ENCODE results near the gene TRAF3IP1.
"Not testable (repeated sequence)": the region's sequence is repeated elsewhere in the genome, so short reads cannot be mapped to it uniquely, and the experiment has no call there.

The TRAF3IP1 gene

GRCh38 chr2:238308177-238308576 is 12.1 kb upstream of the TRAF3IP1 start:
- no peak for DNase-seq (ENCODE audit: low read depth in 2 of 2)

- DNase-seq (ENCODE audit: low read depth in 2 of 2): not testable (repeated sequence)
These were observed 9.6 kb upstream of the TRAF3IP1 start for GRCh38 chr2:238310721-238311120.

GRCh38 chr2:238313289-238313990 is 6.9 kb upstream of the TRAF3IP1 start:
- DNase-seq (ENCODE audit: low read depth in 2 of 2): no peak

GRCh38 chr2:238313991-238314350 is 6.3 kb upstream of the TRAF3IP1 start:
- DNase-seq (ENCODE audit: low read depth in 2 of 2): no peak

- no peak for DNase-seq (ENCODE audit: low read depth in 2 of 2)
These were observed 5.7 kb upstream of the TRAF3IP1 start for GRCh38 chr2:238314576-238314975.

- DNase-seq (ENCODE audit: low read depth in 2 of 2): no peak
These were observed 5.2 kb upstream of the TRAF3IP1 start for GRCh38 chr2:238315031-238315595.

GRCh38 chr2:238320648-238321281 is 447 bp downstream of the TRAF3IP1 start:
- DNase-seq (ENCODE audit: low read depth in 2 of 2): peak in 1 of 2 donors; percentile 5

GRCh38 chr2:238321467-238321866 is 1.1 kb downstream of the TRAF3IP1 start:
- no peak for DNase-seq (ENCODE audit: low read depth in 2 of 2)

- DNase-seq (ENCODE audit: low read depth in 2 of 2): no peak
These were observed 1.7 kb downstream of the TRAF3IP1 start for GRCh38 chr2:238322001-238322411.

- not testable (repeated sequence) for DNase-seq (ENCODE audit: low read depth in 2 of 2)
These were observed 3.9 kb downstream of the TRAF3IP1 start for GRCh38 chr2:238324248-238324647.

GRCh38 chr2:238325694-238326093 is 5.4 kb downstream of the TRAF3IP1 start:
- DNase-seq (ENCODE audit: low read depth in 2 of 2): no peak

- DNase-seq (ENCODE audit: low read depth in 2 of 2): no peak
These were observed 6.6 kb downstream of the TRAF3IP1 start for GRCh38 chr2:238326801-238327365.

GRCh38 chr2:238327751-238328150 is 7.4 kb downstream of the TRAF3IP1 start:
- DNase-seq (ENCODE audit: low read depth in 2 of 2): no peak

GRCh38 chr2:238330391-238330790 is 10.1 kb downstream of the TRAF3IP1 start:
- no peak for DNase-seq (ENCODE audit: low read depth in 2 of 2)

- DNase-seq (ENCODE audit: low read depth in 2 of 2): no peak
These were observed 11.6 kb downstream of the TRAF3IP1 start for GRCh38 chr2:238331916-238332315.

- DNase-seq (ENCODE audit: low read depth in 2 of 2): no peak
These were observed 14.6 kb downstream of the TRAF3IP1 start for GRCh38 chr2:238334885-238335284.

GRCh38 chr2:238335591-238335990 is 15.3 kb downstream of the TRAF3IP1 start:
- DNase-seq (ENCODE audit: low read depth in 2 of 2): not testable (repeated sequence)

- DNase-seq (ENCODE audit: low read depth in 2 of 2): no peak
These were observed 15.8 kb downstream of the TRAF3IP1 start for GRCh38 chr2:238336151-238336550.

- no peak for DNase-seq (ENCODE audit: low read depth in 2 of 2)
These were observed 16.6 kb downstream of the TRAF3IP1 start for GRCh38 chr2:238336793-238337444.

GRCh38 chr2:238337846-238338245 is 17.5 kb downstream of the TRAF3IP1 start:
- DNase-seq (ENCODE audit: low read depth in 2 of 2): no peak

GRCh38 chr2:238338710-238339394 is 18.5 kb downstream of the TRAF3IP1 start:
- no peak for DNase-seq (ENCODE audit: low read depth in 2 of 2)

GRCh38 chr2:238339395-238339780 is 19.1 kb downstream of the TRAF3IP1 start:
- no peak for DNase-seq (ENCODE audit: low read depth in 2 of 2)
